HG03460 (cell line): ENCODE data around the gene RGS14.
"Not testable (repeated sequence)": the region's sequence is repeated elsewhere in the genome, so short reads cannot be mapped to it uniquely, and the experiment has no call there.

Source experiments
- ATAC-seq: cut with Tn5 transposase; IDR thresholded peaks from one replicate; pipeline ENCODE4 v1.9.1; 2021; ENCODE audit not compliant: unreplicated experiment

RGS14 gene

DNA sequence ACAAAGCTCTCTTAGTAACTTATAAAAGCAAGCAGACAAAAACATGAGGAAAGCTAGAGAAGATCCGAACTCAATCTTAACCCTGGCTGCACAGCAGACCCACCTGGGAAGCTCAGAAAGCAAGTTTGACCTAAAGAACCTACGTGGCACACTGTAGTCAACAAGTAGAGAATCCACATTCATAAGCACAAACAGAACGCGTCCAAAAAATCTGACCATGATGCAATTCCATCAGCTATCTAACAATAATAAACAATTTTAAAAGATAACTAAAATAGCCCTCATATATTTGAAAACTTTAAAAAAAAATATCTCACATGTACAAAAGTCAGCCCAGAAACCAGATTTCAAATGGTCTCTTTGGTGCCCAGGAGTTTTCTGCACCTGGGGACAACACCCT, 10.9 kb upstream of the RGS14 start:
- ATAC-seq, result no peak

DNA sequence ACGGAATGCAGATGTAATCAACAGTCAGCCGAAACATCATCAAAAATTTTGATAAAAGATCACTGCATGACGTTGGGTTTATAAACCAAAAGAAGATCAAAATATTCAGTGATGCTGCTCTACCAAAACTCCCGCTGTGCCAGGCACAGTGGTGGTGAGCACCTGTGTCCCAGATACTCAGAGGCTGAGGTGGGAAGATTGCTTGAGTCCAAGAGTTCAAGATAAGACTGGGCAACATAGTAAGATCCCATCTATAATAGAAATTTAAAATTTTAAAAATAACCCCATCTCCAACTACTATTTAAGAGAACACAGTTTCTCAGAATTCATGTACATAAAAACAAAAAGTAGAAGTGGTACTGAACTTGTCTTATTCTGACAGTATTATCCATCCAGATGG, 10.0 kb upstream of the RGS14 start:
- no peak for ATAC-seq

DNA sequence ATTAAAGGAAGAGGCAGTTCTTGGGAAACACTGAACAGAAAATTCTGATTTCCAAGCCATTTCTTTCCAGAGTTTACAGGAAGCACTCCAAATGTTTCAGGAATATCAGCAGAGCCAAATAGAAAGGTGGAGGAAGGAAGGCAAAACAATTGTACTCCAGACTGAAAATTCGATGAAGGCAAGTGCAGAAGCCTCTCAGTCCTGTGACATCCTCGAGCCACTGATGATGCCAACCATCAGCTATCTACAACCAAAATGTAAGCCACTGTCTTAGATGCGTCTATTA, 8.4 kb upstream of the RGS14 start:
- ATAC-seq, result no peak

DNA sequence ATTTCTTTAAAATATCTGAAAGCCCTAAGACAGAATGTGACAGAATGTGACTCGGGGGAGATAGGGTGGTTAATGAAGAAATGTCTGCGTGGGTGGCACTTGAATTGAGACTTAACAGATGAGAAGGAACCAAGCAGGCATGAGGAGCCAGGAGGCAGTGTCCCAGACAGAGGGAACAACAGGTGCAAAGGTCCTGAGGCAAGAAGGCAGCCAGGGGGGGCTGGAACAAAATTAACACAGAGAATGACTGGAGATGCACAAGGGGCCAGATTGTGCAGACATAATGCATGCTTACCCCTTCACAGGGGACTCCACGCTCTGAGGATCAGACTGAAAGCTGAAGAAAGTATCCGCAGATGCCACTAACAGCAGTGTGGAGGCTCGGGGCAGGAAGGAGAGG, 8.0 kb upstream of the RGS14 start:
- no peak for ATAC-seq

DNA sequence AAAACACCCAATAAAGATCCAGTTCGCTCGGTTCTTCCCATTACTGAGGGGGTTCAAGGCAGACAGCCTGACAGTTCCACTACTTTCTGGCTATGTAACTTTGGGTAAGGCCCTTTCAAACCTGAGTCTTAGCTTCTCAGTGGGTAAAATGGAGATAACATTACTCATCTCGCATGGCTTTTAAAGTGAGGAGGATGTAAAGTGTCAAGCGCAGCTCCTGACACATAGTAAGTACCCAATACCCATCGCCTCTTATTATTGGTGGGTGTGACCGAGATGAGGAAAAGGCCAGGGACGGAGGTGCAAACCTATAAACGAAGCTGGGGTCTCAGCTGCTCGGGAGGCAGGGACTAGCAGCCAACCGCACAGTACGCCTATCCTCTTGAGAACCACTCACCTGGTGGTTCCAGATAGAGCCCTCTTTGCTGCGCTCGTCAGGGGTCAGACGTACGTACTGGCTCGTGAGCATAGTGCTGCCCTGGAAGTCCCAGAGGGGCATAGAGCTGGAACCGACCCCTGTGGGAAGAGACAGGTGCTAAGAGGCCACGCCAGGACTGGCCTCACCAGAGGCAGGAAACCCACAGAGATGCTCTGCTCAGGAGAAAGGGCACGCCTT, 6.8 kb upstream of the RGS14 start:
- ATAC-seq, result no peak

DNA sequence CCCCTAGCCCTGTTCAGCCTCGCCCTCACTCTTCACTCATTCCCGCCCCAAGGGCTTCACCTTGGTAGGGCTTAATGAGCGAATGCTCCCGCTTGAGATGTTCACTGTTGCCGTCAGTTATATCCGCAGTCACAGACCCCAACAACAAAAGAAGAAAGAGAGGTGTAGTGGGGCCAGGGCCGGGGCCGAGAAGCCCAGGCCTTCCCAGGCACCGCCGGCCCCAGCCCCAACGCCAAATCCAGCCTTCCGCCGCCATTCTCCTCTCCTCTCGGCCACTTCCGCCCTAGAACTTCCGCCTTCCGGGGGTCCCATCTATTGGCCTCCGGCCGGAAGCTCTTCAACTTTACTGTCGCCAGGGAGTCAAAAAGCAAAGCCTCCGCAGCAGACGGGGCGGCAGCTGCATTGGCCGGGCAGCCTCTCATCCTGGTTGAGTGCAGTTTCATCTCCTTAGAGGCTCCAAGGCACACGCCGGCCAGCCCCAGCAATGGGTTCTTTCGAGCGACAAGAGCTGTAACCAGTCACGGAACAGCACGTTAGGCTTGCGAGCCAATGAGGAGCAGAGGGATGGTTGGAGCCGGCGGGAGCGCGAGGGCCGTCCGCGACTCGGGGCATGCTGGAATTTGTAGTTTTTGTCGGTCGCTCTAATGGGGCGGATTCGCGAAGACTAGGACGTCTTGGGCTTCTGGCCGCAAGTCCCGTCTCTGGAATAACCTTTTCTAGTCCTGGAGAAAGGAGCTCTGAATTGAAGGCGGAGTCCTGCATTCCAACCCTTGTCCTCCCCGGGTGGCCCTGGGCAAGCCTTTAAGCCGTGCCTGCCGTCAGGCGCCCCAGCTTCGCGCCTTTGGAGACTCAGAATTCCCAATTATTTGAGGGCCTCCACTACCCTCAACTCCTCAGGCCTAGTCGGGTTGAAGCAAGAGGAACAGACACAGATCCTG, 6.1 kb upstream of the RGS14 start, which contains the start of gene LMAN2:
Gene LMAN2 (minus strand): TSS at position 277 of the 938 bp plus-strand sequence. CDS start 21 bp downstream, at position 256.
- peak; percentile 94 for ATAC-seq

DNA sequence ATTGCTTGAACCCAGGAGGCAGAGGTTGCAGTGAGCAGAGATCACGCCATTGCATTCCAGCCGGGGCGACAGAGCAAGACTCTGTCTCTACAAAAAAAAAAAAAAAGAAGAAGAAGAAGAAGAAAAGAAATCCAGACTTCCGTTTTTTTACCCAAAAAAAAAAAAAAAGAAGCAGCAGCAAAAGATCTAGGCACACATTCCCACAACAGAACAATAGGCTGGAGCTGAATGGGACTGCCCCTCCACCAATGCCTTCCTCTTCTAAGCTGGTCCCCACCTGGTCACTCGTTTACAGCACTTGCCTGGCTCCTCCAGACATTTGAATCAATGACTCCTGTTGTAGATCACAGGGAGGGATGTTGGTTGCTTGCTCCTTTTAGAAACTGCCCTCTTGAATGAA, 4.6 kb upstream of the RGS14 start:
- ATAC-seq, result no peak

DNA sequence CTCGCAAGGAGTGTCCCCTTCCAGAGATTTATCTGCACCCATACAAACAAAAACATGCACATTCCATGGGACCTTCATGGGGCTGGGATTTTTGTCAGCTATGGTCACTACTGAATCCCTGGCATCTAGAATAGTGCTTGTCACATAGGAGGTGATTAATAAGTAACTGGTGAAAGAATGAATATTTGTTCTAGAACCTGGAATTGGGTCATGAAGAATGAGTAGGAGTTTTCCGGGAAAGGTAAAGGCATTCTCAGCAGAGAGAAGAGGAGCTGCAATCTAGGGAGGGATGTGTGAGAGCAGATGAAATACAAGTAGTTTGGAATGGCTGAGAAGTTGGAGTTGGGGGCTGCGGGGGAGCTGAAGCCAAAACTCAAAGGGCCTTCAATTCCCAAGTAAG, 3.5 kb upstream of the RGS14 start:
- ATAC-seq, result no peak

DNA sequence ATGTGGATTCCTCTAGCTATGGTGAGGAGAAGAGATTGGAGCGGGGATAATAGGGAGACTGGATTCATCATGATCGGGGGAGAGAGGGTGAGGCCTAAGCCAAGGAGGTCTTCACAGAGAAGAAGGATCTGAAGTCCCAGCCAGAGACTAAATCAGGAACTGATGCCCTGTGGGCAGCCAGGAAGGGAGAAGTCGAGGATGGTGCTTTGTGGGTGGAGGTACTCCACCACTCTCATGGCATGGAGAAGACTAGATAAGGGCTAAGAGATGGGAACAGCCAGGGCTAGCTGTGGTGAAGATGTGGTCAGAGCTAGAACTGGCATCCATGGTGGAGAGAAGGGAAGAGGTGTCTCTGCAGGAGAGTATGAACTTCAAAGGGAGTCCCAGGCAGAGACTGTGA, 3.0 kb upstream of the RGS14 start:
- ATAC-seq, result no peak

DNA sequence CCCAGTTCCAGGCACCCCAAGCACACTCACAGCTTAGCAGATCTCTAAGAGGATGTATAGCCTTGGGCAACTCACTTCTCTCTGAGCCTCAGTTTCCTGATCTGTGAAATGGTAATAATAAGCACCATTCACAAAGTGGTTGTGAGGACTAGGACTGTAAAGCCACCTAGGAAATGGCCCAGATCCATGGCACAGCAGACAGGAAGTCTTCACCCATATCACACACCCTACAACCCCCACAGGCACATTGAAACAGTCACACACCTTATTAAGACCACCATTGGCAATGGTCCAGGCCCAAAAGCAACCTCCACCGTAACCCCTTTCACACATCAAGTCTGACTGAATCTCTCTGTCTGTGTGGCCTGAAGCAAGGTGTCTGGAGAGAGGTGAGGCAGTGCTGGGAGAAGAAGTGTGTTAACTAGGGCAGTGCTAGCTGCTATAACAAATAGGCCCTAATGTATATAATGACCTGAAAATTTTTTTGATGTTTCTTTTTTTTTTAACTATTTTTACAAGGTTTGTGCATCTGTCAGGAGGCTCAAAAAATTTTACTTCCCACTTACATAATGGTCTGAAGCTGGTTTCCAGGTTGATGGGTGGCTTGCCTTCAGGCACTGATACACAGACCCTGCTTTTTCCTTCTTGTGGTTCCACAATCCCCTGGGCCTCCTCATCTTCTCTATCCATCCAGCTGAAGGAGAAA, 2.4 kb upstream of the RGS14 start:
- no peak for ATAC-seq

DNA sequence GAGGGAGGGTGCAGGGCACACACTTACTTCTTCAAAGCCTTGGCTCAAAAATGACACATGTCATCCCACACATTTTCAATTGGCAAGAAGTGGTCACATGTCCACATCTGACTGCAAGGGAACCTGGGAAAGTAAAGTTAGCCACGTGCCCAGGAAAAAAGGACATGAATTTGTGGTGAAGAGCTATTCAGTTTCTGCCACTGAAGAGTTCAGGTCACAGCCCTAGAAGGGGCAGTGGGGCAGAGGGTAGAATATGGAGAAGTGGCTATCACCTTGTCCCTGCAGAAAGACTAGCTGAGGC, 1.9 kb upstream of the RGS14 start:
- ATAC-seq, result no peak

DNA sequence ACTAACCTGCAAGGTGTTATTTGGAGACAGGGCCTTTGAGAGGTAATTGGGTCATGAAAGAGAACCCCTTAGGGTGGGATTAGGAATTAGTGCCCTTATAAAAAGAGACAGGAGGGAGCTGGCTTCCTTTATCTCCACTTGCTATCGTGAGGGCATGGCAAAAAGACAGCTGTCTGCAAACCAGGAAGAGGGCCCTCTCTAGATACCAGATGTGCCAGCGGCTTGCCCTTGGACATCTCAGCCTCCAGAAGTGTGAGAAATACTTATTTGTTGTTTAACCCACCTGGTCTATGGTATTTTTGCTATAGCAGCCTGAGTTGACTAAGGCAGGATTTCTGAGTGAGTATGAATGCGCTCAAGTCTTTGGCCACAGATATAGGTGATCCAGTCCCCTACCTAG, 978 bp upstream of the RGS14 start:
- no peak for ATAC-seq

DNA sequence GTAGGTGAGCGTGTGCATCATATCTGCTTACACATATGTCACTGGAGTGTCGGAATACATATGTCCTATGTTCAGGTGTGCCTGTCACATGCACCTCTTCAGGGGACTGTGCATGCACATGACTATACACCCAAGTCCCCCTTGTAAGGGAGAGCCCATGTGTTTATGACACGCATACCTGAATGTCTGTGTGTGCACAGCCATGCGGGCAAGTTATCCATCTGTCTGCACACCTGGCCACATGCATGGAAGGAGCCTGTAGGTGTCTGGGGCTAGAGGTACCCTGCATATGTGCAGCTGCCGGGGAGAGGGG, 622 bp upstream of the RGS14 start:
- ATAC-seq, result no peak

DNA sequence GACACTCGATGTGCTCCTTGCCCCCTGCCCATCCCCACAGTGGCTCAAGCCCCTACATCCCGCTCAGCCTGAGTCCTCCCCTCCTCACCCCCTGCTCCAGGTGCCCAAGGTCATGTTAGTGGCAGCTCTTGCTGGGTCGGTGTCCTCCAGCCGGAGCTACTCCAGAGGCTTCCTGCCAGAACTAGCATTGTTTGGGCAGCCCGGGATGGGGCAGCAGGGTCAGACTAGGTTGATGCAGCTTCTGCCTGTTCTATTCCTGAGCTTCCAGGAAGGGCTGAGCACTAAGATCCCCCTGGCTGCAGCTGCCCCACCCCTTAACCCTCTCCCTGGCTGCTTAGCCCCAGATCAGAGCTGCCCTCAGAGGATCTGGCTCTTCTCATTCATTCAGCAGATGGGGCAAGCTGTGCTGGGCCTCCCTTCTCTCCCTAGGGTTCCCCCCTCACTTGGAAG, 671 bp downstream of the RGS14 start:
- ATAC-seq, result peak; percentile 1

DNA sequence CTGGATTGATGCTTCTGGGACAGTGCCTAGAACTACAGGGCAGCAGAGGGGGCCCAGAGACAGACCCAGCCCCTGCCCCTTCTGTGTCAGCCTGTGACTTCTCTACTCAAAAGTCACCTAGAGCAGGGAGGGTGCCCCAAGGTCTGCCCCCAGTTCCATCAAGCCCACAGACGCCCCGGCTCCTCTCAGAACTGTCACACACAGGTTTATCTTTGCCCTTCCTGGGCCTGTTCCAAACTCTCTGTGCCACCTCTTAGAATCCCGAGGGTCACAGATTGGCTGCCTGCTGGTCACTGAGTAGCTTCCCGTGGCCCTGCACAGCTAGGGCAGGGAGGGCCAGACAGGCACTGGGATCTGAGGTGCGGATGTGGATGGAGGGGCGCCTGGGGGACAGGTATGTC, 1.7 kb downstream of the RGS14 start:
- ATAC-seq, result no peak

DNA sequence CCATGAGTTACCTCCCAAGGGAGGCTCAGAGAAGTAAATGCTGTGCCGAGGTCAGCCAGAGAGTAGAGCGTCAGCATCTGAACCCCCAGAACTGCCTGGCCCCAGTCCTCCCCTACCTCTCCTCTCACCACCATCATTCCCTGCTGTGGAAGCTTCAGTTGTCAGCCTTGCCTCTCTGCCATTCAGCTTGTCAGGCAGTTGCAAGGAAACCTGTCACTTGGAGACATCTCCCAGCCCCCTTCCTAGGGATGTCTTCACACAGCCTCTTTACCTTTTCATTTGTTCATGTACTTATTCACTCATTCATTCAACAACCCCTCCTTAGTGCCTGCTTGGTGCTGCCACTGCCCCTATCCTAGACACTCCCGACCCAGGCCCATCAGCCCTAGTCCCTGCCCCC, 2.1 kb downstream of the RGS14 start:
- no peak for ATAC-seq

DNA sequence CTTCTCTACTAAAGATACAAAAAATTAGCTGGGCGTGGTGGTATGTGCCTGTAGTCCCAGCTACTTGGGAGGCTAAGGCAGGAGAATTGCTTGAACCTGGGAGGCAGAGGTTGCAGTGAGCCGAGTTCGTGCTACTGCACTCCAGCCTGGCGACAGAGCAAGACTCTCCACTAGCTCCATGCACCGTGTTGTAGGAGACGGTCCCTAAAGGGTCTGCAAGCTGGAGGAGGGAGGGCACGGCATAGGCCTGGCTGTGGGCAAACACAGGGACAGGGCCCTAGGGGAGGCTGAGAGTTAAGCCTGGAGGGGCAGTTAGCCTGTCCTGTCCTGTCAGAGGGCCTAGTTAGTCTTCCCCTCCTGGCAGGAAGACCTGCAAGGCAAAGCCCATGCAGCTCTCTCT, 3.0 kb downstream of the RGS14 start:
- ATAC-seq, result not testable (repeated sequence)

DNA sequence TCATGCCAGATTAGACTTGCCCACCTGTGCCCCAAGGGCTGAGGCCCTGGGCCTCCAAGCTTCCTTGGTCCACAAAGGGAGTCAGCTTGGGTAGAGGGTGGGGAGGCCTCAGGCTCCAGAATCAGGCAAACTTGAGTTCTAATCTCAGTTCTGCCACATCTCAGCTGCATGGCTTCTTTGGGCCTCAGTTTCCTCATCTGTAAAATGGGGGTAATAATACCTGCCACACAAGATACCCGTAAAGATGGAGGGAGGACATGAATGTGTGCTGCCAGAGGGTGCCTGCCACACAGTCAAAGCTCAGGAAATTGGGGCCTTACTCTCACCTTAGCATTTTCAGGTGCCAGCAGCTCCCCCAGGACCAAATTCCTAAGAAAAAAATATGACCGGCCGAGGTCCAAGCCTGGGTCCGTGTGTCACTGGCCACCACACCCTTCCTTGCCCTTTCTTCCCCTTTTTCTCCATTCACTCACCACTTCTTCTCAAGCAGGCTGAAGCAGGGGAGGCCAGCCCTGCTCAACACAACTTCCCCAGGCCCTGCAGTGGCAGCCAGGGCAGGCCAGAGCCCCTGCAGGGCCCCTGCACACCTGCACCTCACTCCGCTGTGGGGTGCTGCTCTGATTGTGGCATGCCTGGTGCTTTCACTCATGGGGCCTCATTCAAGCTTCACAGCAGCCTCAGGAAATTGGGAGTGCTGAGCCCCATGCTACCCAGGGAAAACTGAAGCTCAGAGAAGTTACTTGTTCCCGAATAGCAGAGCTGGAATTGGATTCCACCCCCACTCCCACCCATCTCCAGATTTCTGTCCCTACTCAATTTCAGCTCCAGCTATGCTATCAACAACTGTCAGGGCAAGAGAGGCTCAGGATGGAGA, 3.9 kb downstream of the RGS14 start:
- no peak for ATAC-seq

DNA sequence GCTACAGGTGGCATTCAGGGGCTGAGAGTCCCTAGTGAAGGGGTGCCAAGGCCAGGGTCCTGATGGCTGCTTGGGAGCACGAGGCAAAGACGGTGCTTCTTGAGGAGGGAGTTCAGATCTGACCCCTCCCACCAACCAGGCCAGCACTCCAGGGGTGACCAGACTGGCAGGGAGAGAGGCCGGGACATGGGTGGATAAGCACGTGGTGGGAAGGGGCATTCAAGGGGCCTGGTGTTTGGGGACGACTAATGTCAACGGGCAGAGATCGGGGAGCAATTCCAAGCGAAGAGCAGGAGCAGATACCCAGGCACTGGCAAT, 4.5 kb downstream of the RGS14 start:
- ATAC-seq, result no peak

DNA sequence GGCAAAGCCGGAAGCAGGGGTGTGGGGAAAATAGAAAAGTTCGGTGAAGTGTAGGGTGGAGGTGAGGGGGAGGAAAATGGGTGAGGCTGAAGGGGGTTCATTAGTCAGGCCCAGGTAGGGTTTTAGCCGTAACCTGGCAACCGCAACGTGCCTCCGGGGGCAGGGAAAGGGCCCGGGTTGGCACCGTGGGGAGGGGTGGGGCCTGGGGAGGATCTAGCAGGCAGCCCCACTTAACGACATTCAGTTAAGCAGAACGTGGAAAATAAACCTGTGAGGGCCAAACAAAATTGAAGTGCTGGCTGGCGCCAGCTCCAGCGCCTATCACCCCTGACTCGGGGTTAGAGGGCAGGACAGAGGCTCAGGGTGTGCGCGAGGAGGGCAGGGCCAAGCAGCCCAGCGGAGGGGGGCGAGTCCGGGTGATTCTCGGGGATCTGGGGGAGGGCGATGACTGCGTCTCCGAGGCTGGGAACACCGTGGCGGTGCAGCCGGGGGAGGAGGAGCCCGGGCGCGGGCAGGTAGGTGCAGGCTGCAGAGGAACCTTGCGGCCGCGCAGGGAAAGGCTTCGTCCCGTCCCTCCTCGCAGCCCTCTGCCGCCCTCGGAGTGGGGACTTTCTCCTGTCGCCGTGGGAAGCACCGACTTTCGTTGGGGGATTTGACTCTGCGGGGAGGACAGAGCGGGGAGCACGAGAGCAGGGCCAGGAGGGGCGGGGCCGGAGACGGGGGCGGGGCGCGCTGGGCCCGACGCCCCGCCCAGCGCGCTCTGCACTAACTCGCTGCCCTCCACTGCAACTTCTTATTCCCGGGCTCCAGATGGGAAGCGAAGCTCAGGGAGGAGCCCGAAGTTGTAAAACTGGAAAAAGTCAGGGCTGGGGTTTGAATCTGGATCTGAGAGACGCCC, 5.1 kb downstream of the RGS14 start:
- ATAC-seq, result no peak

DNA sequence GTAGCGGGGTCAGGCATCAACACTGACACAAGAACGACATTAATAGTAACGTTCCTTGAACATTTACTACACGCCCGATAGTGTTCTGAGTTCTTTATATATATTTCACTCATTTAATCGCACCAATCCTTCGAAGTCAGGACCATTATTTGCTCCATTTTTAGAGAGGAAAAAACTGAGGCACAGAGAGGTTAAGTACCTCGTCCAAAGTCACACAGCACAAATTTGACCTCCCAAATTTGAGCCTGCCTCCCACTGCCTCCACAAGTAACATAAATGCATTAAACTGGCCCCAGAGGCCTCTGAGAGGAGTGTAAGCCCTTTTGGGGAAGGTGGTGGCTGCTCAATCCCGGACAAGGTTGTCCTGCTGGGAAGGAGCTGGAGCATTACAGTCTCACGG, 5.8 kb downstream of the RGS14 start:
- no peak for ATAC-seq
